OCI-LY1 (cell line): ENCODE data around the gene CCDC13.
A peak's percentile ranks its signal among the peaks of the same experiment; 100 is the strongest.

Experiments used
- H2AFZ ChIP-seq: fragments of 200-600 bp; sonication (generic), shearing (Covaris generic); 2 replicates; pipeline ENCODE4 v1.6.0; 2014; ENCODE audit warnings: antibody characterized with exemption, mild to moderate bottlenecking, low read length
- H3F3A ChIP-seq: fragments of 200-600 bp; sonication (generic), shearing (Covaris generic); 2 replicates; pipeline ENCODE4 v1.6.0; 2014; ENCODE audit warnings: mild to moderate bottlenecking, antibody characterized with exemption, low read length, moderate library complexity; ENCODE audit not compliant: insufficient read depth
- H3K27ac ChIP-seq: fragments of 200-600 bp; sonication (generic); 2 replicates; pipeline ENCODE4 v1.5.1; 2014; ENCODE audit warnings: low read length, mixed run types, mild to moderate bottlenecking, low read depth; ENCODE audit not compliant: poor library complexity, severe bottlenecking
- H3K27me3 ChIP-seq: fragments of 200-600 bp; sonication (generic); 2 replicates; pipeline ENCODE4 v1.6.0; 2014; ENCODE audit warnings: antibody characterized with exemption, mild to moderate bottlenecking, low read length, moderate library complexity; ENCODE audit not compliant: insufficient read depth
- H3K36me3 ChIP-seq: fragments of 200-600 bp; sonication (generic); 2 replicates; pipeline ENCODE4 v1.6.1; 2014; ENCODE audit warnings: mild to moderate bottlenecking, antibody characterized with exemption, low read length, moderate library complexity, mixed read lengths; ENCODE audit not compliant: insufficient read depth
- H3K4me1 ChIP-seq: fragments of 200-600 bp; sonication (generic); 2 replicates; pipeline ENCODE4 v1.5.1; 2014; ENCODE audit warnings: mild to moderate bottlenecking, low read length, moderate library complexity; ENCODE audit not compliant: insufficient read depth, severe bottlenecking
- H3K4me2 ChIP-seq: fragments of 200-600 bp; sonication (generic), shearing (Covaris generic); 2 replicates; pipeline ENCODE4 v1.6.1; 2014; ENCODE audit warnings: low read length
- H3K4me3 ChIP-seq: fragments of 200-600 bp; sonication (generic); 2 replicates; pipeline ENCODE4 v1.5.1; 2014; ENCODE audit warnings: low read length, low read depth, mild to moderate bottlenecking, mixed read lengths; ENCODE audit not compliant: poor library complexity, severe bottlenecking
- H3K79me2 ChIP-seq: fragments of 200-600 bp; shearing (Covaris generic); 2 replicates; pipeline ENCODE4 v1.6.1; 2016; ENCODE audit warnings: mixed run types, low read length, mixed read lengths; ENCODE audit not compliant: insufficient read depth
- H3K9ac ChIP-seq: fragments of 200-600 bp; sonication (generic), shearing (Covaris generic); 2 replicates; pipeline ENCODE4 v1.6.1; 2014; ENCODE audit warnings: mild to moderate bottlenecking, low read length, mixed read lengths
- H3K9me2 ChIP-seq: fragments of 200-600 bp; sonication (generic), shearing (Covaris generic); 2 replicates; pipeline ENCODE4 v1.6.1; 2014; ENCODE audit warnings: low read depth, mild to moderate bottlenecking, low read length, mixed read lengths
- H3K9me3 ChIP-seq: fragments of 200-600 bp; shearing (Covaris generic); 2 replicates; pipeline ENCODE4 v1.6.1; 2014; ENCODE audit warnings: low read length, mixed read lengths
- H4K20me1 ChIP-seq: fragments of 200-600 bp; sonication (generic), shearing (Covaris generic); 2 replicates; pipeline ENCODE4 v1.6.0; 2016; ENCODE audit warnings: mild to moderate bottlenecking, low read length; ENCODE audit not compliant: insufficient read depth
- CTCF ChIP-seq: fragments of 200-600 bp; sonication (generic), shearing (Covaris generic); IDR thresholded peaks from 2 replicates; pipeline ENCODE4 v1.5.1; 2017; ENCODE audit warnings: mild to moderate bottlenecking, antibody characterized with exemption, low read length, moderate library complexity, mixed read lengths
- EZH2 ChIP-seq: fragments of 200-600 bp; sonication (generic), shearing (Covaris generic); IDR thresholded peaks from 2 replicates; pipeline ENCODE4 v1.8.0; 2017; ENCODE audit warnings: borderline replicate concordance, mixed run types, mild to moderate bottlenecking, antibody characterized with exemption, low read length, moderate library complexity, mixed read lengths

The CCDC13 gene

DNA sequence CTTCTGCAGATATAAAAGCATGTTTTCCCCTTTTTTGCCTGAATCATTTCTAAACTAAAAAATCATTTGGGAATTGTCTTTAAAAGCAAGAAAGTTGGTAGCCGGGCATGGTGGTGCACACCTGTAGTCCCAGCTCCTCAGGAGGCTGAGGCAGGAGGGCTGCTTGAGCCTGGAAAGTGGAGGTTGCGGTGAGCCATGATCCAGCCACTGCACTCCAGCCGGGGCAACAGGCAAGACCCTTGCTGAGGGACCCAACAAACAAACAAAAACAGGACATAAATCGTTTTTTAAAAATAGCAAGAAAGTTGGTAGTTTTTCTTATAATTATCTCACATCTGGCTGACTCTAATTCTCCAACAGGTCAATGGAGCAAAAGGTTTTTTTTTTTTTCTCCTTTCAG, 28.7 kb upstream of the CCDC13 start:
- Histone ChIP-seq H3F3A (no peaks in the 10 kb centered on the region), H3K9ac (no peak overlapping the region), H3K4me1 (peaks cover 36% of the 10 kb centered on the region), H4K20me1 (no peaks in the 10 kb centered on the region), H3K9me2 (no peaks in the 10 kb centered on the region), H3K27me3 (no peaks in the 10 kb centered on the region), H3K36me3 (peaks cover 17% of the 10 kb centered on the region), H3K4me2 (peak overlapping the region; percentile 76), H2AFZ (no peak overlapping the region), H3K9me3 (no peaks in the 10 kb centered on the region), H3K27ac (no peak overlapping the region), H3K79me2 (peaks cover 45% of the 10 kb centered on the region), H3K4me3 (no peak overlapping the region)
- TF ChIP-seq CTCF (no peak), EZH2 (no peak)

DNA sequence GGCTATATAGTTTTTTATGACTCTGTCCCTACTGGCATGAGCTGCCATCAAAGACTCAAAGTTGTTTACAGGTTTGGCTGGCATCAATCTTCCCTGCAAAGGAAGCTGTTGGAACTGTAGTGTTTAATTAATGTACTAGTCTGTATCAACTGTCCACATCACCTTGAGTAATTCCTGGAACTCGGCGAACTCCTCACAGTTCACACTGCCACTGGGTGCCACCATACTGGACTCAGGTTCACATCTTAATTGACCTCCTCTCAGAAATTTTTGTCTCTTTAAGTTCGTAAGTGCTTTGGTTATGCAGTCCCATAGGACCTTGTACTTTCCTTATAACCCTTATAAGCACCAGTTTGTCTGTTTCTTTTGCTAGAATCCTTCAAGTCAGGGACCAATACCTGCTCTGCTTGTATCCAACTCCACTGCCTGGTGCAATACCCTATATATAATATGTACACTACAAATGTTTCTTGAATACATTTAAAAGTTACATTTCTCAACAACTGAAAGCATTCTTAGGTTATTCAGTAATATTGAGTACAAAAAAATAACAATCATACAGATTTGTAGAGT, 28.1 kb upstream of the CCDC13 start:
- peaks cover 21% of the 10 kb centered on the region for H3K36me3 ChIP-seq
- no peak overlapping the region for H3K4me3 ChIP-seq
- no peaks in the 10 kb centered on the region for H3K9me2 ChIP-seq
- H3K9ac ChIP-seq, result no peak overlapping the region
- H3K4me2 ChIP-seq, result peak overlapping the region; percentile 9; the same call in 1 of the 2 replicates
- no peaks in the 10 kb centered on the region for H3F3A ChIP-seq
- no peaks in the 10 kb centered on the region for H4K20me1 ChIP-seq
- peaks cover 45% of the 10 kb centered on the region for H3K79me2 ChIP-seq
- no peak for TF ChIP-seq EZH2
- no peak for TF ChIP-seq CTCF
- H3K9me3 ChIP-seq, result no peaks in the 10 kb centered on the region
- no peak overlapping the region for H2AFZ ChIP-seq
- no peaks in the 10 kb centered on the region for H3K27me3 ChIP-seq
- peaks cover 36% of the 10 kb centered on the region for H3K4me1 ChIP-seq
- no peak overlapping the region for H3K27ac ChIP-seq

DNA sequence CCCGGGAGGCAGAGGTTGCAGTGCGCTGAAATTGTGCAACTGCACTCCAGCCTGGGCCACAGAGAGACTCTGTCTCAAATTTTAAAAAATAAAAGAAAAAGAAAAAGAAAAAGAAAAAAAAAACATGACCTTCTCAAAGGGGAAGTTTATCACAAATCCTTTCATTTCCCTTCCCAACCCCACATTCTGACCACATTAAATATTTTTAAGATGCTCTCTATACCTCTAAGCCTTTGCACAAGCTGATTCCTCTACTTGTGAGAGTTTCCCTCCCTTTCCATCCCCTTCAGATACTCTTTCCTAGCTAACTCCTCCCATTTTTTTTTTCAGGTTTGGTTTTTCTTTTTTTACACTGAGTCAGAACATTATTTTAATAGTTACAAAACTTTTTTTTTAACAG, 27.2 kb upstream of the CCDC13 start:
- H3K4me3 ChIP-seq, result no peak overlapping the region
- no peaks in the 10 kb centered on the region for H4K20me1 ChIP-seq
- H3K36me3 ChIP-seq, result peaks cover 27% of the 10 kb centered on the region
- TF ChIP-seq CTCF (no peak), EZH2 (no peak)
- H3K27ac ChIP-seq, result no peak overlapping the region
- H3K9me3 ChIP-seq, result no peaks in the 10 kb centered on the region
- H3K4me1 ChIP-seq, result peaks cover 36% of the 10 kb centered on the region
- H3K9ac ChIP-seq, result no peak overlapping the region
- H2AFZ ChIP-seq, result no peak overlapping the region
- H3F3A ChIP-seq, result no peaks in the 10 kb centered on the region
- no peaks in the 10 kb centered on the region for H3K9me2 ChIP-seq
- no peak overlapping the region for H3K4me2 ChIP-seq
- no peaks in the 10 kb centered on the region for H3K27me3 ChIP-seq
- H3K79me2 ChIP-seq, result peaks cover 45% of the 10 kb centered on the region
